Measurements from ENCODE around the gene TMEM240.
"Not testable (repeated sequence)": the region's sequence is repeated elsewhere in the genome, so short reads cannot be mapped to it uniquely, and the experiment has no call there.

TMEM240 gene

DNA sequence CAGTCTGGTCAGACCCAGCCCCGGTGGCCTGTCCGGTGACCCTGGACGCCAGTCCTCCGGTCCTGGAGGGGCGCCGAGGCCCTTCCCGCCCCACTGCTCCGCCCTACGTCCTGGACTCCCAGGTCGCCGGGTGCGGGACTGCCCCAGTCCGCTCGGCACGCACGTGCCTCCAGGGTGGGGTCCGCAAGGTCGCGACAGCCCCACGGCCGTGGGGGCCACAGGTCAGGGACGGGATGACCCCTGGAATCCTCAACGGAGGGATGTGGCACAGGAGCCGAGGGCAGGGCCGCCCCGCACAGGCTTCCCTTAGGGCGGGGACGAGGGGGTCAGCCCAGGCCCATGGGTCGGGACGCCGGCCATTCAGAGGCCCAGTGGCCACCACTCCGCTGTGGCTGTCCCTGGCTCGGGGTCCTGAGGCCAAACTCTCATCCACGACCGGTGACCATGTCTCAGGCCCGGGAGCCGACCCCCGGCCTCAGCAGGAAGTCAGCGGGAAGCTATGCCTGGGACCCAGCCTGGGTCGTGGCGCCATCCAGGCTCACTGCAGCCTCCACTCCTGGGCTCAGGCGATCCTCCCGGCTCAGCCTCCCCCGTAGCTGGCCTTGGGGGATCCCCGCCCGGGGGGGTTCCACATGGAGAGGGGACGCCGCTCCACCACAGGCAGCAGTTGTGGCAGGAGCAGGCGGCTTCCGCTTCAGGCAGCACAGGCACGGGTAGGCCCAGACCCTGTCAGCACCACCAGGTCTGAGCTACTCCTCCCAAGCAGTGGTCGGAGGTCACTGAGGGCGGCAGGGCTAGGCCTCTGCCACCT is 599 bp upstream of the TMEM240 start:
- Mint-ChIP-seq H3K27ac (no peak overlapping the region), H3K36me3 (ENCODE audit: insufficient read depth) (peaks cover 8% of the 10 kb centered on the region), H3K27me3 (no peaks in the 10 kb centered on the region)

DNA sequence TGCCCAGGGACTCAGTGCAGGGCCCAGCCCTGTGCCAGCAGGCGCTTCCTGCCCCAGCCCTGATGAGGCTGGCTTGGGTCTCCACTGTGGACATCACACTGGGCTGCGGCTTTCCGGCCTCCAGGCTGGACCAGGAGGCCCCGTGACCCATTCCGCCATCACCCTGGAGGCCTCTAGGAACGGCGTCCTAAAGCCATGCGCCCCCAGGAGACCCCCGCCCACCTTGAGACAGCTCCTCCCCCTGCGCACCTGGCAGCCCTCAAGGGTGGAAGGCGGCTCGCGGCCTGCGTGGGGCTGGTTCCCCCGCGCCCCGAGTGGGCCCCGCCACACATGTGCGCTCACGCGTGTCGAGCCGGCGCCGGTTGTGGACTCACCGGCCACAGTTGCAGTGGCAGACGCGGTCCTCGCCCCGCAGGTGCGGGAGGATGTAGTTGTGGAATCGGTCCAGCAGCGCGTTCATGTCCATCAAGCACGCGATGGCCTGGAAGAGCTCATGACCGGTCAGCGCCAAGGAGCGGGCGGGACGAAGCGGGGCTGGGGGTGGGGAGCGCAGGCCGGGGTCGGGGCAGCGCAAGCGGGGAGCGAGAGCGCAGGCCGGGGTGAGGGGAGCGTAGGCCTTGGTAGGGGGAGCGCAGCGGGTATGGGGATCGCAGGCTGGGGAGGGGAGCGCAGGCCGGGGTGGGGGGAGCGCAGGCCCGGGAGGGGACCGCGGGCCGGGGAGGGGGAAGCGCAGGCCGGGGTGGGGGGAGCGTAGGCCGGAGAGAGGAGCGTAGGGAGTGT is 924 bp downstream of the TMEM240 start:
- H3K36me3 Mint-ChIP-seq (ENCODE audit: insufficient read depth), result peaks cover 8% of the 10 kb centered on the region
- DNase-seq, result no peak
- no peak overlapping the region for H3K27ac Mint-ChIP-seq
- ATAC-seq (replicated peaks), result no peak
- H3K27me3 Mint-ChIP-seq, result no peaks in the 10 kb centered on the region
- peaks cover 0 to 4% of the 10 kb centered on the region in 2 donors for H3K4me1 Mint-ChIP-seq (ENCODE audit: low read depth in 2 of 2)
- H3K9me3 Mint-ChIP-seq, result no peaks in the 10 kb centered on the region
- H3K4me3 Mint-ChIP-seq, result peak overlapping the region; percentile 61 to 62

More for the DNA sequence above, 599 bp upstream of the TMEM240 start:
- DNase-seq, result no peak
- Mint-ChIP-seq H3K4me1 (ENCODE audit: low read depth in 2 of 2) (peaks cover 0 to 6% of the 10 kb centered on the region in 2 donors), H3K4me3 (peak overlapping the region; percentile 10 to 33), H3K9me3 (no peaks in the 10 kb centered on the region)
- no peak for ATAC-seq (replicated peaks)

DNA sequence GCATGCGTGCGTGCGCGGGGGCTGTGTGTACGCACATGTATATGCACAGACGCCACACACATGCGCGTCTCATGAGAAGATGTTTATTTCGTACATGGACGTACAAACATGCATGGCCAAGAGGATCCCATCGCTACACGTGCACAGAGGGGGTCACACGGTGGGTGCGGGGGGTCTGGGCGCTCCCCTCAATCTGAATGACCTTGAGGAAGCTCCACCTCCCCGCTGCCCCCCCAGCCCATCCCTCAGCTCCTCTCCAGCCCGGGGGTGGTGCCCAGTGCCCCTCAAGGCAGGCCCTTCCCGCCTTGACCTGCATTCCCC is 1.5 kb downstream of the TMEM240 start:
- DNase-seq (no peak), ATAC-seq (replicated peaks) (no peak)
- peaks cover 0 to 4% of the 10 kb centered on the region in 2 donors for H3K4me1 Mint-ChIP-seq (ENCODE audit: low read depth in 2 of 2)
- H3K27me3 Mint-ChIP-seq, result no peaks in the 10 kb centered on the region
- H3K4me3 Mint-ChIP-seq, result peak overlapping the region; percentile 61 to 62
- H3K9me3 Mint-ChIP-seq, result no peaks in the 10 kb centered on the region
- no peak overlapping the region for H3K27ac Mint-ChIP-seq
- H3K36me3 Mint-ChIP-seq (ENCODE audit: insufficient read depth), result peaks cover 8% of the 10 kb centered on the region

DNA sequence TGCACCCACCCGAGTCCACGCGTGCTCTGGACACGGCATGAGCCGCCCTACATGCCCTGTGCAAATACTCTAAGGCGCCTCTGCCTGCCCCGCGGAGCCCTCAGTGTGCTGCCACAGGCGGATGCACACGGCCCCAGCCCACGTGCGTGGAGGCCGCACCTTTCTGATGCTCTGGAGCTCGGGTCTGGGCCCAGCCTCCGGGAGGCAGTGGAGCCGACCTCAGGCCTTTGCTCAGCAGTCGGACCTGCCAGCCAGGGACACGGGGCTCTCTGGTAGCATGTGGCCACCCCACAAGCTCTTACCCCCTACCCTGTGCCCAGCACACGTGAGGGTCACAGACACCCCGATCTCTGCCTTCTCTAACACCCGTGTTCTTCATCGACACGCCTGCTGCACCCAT is 2.1 kb downstream of the TMEM240 start:
- Mint-ChIP-seq H3K27ac (no peak overlapping the region), H3K36me3 (ENCODE audit: insufficient read depth) (peaks cover 8% of the 10 kb centered on the region), H3K9me3 (no peaks in the 10 kb centered on the region), H3K4me3 (no peak overlapping the region), H3K4me1 (ENCODE audit: low read depth in 2 of 2) (peaks cover 0 to 4% of the 10 kb centered on the region in 2 donors), H3K27me3 (no peaks in the 10 kb centered on the region)
- no peak for ATAC-seq (replicated peaks)
- DNase-seq, result no peak

DNA sequence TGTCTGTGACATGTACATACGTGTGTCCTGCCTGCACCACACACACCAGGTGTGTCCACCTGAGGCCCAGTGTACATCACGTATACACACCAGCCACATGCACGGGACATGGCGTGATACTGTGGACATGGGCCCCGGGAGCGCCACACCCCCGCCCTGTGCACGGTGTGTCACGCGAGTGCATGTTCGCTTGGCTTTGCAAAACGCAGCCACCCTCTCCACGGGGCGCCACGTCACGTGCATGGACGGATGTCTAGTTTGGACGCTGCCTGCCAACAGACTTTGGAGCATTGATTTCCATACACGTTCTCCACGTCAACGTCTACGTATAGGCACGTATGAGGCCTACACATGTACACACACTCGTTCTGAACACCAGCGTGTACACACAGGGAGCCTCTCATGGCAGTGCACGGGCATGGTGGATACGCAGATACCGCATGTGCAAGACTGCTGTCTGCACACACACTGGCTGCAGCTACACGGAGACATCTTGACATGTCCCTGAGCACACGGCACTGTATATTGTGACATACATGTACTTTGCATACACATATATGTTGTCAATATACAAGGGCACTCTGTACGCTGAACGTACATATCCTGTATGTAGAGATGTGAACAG is 2.7 kb downstream of the TMEM240 start:
- Mint-ChIP-seq H3K9me3 (no peaks in the 10 kb centered on the region), H3K4me3 (no peak overlapping the region), H3K27ac (no peak overlapping the region)

DNA sequence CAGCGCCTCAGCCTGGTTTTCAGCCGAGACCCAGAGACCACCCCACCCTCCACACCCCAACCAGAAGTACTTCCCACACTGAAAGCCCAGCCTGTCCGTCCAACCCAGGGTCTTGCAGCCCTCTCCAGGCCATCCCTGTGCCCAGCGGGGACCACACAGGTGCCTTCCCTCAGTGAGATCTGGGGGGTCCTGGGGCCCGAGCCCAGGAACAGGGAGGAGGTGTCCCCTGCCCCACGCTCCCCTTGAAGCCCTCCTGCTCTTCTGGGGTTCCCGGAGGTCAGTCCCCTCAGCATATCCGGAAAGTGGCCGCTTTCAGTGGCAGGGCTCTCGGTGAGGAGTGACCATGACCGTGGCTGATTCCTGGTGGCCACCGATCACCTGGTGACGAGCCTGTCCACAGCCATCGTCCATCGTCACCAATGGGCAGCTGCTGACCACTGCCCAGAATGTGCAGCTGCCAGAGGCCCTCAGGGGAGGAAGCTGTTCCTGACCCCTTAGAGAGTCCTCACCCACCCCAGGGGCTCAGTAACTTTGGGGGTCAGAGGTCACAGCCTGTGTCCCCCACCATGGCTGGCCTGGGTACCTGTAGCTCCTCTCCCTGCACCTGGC is 3.4 kb downstream of the TMEM240 start:
- Mint-ChIP-seq H3K27ac (no peak overlapping the region), H3K27me3 (no peaks in the 10 kb centered on the region), H3K4me1 (ENCODE audit: low read depth in 2 of 2) (peaks cover 0 to 4% of the 10 kb centered on the region in 2 donors), H3K9me3 (no peaks in the 10 kb centered on the region), H3K4me3 (no peak overlapping the region), H3K36me3 (ENCODE audit: insufficient read depth) (peaks cover 6% of the 10 kb centered on the region)
- DNase-seq (no peak), ATAC-seq (replicated peaks) (no peak)

More for the DNA sequence above, 2.7 kb downstream of the TMEM240 start:
- DNase-seq, result no peak
- no peak for ATAC-seq (replicated peaks)
- H3K36me3 Mint-ChIP-seq (ENCODE audit: insufficient read depth), result peaks cover 8% of the 10 kb centered on the region
- H3K27me3 Mint-ChIP-seq, result no peaks in the 10 kb centered on the region
- peaks cover 0 to 4% of the 10 kb centered on the region in 2 donors for H3K4me1 Mint-ChIP-seq (ENCODE audit: low read depth in 2 of 2)

DNA sequence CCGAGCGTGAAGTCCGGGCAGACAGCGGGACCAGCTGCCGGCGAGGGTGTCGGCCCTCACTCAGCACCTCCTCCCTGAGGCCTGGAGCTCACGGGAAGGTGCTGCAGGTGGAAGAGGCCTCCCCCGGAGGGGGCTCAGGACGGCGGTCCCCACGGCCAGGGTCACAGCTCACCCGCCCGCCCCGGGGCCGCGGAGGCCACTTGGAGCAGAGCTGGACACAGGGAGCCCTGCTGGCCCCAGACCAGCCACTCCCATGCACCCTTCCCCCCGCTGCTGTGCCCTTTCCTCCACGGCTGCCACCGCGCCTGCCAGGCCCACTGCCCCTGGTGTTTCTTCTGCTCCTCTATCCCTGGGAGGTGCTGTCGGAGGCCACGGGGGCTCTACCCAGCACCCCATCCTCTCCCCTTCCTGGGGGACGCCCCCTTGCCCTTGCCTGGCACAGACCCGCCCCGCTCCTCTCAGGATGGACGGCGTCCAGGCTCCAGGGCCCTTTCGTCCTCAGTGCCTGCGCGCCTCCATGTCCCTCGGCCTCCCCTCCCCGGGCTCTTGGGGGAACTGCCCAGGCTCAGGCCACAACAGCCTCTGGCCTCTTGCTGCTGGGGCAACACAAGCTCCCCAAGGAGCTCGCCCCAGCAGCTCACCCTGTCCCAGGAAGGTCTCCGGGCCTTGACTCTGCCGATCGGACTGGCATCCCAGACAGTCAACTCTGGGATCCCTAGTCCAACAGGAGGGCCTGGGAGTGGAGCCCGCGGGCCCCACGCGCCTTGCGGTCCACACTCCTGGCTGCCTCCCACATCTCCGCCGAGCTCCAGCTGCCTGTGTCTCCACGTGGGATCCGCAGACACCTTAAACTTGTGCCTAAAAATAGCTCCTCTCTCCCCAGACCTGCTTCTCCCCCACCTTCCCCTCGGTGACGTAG is 4.1 kb downstream of the TMEM240 start:
- no peak overlapping the region for H3K27ac Mint-ChIP-seq
- ATAC-seq (replicated peaks), result no peak
- H3K9me3 Mint-ChIP-seq, result no peaks in the 10 kb centered on the region
- H3K27me3 Mint-ChIP-seq, result no peaks in the 10 kb centered on the region
- H3K4me1 Mint-ChIP-seq (ENCODE audit: low read depth in 2 of 2), result peaks cover 0 to 4% of the 10 kb centered on the region in 2 donors
- DNase-seq, result no peak
- H3K36me3 Mint-ChIP-seq (ENCODE audit: insufficient read depth), result peaks cover 4% of the 10 kb centered on the region
- H3K4me3 Mint-ChIP-seq, result no peak overlapping the region

DNA sequence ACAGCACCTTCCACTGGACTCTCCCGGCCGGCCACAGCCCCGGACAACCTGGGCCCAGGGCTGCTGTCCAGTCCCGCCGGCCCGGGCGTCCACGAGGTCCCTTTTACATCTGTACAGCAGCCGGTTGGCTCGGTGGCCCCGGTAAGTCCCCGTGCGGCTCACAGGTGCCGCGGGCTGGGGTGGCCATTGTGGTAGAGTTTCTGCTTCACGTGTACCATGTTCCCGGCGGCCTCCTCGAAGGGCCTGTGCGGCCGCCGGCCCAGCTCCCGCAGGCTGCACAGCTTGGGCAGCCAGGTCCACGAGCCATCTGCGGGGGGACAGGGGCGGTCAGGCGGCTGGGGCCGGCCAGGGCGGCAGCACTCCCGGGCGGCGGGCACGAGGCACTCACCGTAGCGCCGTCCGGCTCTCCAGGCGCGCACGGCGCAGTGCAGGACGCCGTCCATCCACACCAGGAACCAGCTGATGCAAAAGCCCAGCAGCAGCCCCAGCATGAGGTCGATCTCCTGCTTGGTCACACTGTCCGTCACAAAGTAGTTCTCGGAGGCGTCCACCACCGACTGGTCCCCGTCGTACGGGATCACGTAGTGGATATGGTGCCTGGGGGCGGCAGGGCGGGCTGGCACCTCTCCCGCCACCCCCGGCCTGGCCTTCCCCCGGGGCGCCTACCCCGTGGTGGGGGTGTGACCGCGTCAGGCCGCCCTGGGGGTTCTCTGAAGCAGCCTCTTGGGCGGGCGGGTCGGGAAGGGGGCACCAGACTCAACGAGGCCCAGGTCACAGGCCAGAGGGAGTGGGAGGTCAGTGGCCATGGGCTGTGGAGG is 5.0 kb downstream of the TMEM240 start:
- ATAC-seq (replicated peaks) (no peak), DNase-seq (no peak)
- Mint-ChIP-seq H3K9me3 (no peaks in the 10 kb centered on the region), H3K4me1 (ENCODE audit: low read depth in 2 of 2) (peaks cover 0 to 4% of the 10 kb centered on the region in 2 donors), H3K36me3 (ENCODE audit: insufficient read depth) (peaks cover 4% of the 10 kb centered on the region), H3K4me3 (no peak overlapping the region), H3K27ac (no peak overlapping the region), H3K27me3 (no peaks in the 10 kb centered on the region)

DNA sequence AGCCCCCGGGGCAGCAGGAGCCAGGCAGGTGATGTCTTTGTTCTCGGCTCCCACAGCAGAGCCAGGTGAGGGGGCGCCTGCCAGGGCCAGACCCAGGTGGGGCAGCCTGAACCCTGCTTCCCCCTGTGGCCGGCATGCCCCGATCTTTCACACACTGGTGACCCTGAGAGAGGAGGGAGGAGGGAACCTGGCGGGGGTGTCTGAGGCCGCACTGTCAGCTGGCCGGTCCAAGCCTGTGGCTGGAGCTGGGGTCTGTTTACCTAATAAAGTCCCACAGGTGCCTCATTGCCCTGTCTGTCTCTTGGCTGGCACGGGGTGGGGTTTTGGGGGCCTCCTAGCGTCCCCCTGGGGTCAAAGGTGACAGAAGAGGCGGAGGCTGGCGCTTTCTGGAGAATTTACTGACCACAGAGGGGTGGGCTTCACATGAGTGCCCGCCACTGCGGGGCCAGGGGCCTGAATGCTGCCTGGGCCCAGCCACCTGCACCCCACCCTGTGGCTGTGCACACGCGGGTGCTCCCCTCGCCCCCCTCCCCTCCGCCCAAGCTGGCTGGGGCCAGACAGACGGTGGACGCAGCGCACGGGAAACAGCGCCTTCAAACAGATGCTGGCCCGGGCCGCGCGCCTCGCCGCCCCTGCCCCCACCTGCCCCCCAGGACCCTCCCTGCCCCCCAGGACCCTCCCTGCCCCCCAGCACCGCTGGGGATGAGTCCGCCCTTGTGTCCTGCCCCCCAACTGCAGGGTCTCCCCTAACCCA is 5.8 kb downstream of the TMEM240 start:
- Mint-ChIP-seq H3K27ac (no peak overlapping the region), H3K36me3 (ENCODE audit: insufficient read depth) (peaks cover 4% of the 10 kb centered on the region), H3K9me3 (no peaks in the 10 kb centered on the region), H3K4me3 (no peak overlapping the region), H3K4me1 (ENCODE audit: low read depth in 2 of 2) (peaks cover 0 to 4% of the 10 kb centered on the region in 2 donors), H3K27me3 (no peaks in the 10 kb centered on the region)
- DNase-seq (no peak), ATAC-seq (replicated peaks) (no peak)

DNA sequence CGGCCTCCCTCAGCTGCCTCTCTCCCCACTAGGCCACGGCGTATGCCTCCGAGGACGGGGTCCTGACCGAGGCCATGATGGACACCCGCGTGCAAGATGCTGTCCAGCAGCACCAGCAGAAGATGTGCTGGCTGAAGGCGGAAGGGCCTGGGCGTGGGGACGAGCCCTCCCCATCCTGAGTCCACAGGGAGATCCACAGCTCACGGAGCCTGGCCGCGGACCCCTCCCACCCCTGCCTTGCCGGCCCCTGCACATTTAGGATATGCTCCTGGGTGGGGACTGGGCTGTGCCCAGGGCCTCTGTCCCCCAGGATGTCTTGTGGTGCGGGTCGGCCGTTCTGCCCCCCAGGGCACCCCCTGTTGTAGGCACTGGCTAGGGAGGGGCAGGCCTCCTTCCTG is 6.5 kb downstream of the TMEM240 start:
- not testable (repeated sequence) for H3K4me3 Mint-ChIP-seq; DNase-seq; H3K4me1 Mint-ChIP-seq (ENCODE audit: low read depth in 2 of 2)

DNA sequence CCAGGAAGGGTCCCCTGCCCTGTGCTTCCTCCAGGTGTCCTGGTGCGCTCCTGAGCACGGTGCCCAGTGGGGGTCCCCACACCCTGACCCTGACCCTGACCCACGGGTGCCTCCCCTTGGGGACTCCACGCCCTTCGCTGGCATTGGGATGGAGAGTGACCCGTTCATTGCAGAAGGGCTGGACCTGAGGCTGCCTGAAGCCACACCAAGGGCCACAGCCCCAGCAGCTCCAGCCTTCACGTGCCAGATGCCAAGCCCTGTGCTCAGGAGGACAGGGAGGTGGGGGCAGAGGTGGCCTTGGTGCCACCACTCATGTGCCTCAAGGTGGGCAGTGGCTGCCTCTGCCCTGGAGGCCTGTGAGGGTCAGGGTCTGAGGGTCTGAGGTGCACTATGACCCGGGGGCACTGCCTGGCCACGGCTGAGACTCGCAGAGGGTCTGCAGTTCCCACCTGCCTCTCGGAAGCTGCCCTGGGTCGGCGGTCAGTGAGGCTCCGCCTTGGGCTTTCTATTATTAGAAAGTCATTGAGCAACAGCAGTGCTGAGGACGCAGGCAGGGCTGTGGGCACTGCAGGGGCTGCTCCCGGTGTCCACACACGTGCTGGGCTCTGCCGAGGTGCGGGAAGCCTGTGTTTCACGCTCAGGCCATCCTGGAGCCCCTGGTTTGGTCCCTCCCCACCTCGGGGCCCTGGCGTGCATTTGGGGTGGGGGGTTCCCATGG is 7.1 kb downstream of the TMEM240 start:
- not testable (repeated sequence) for H3K36me3 Mint-ChIP-seq (ENCODE audit: insufficient read depth); DNase-seq; H3K4me3 Mint-ChIP-seq; H3K9me3 Mint-ChIP-seq; H3K4me1 Mint-ChIP-seq (ENCODE audit: low read depth in 2 of 2); ATAC-seq (replicated peaks); H3K27me3 Mint-ChIP-seq; H3K27ac Mint-ChIP-seq

More for the DNA sequence above, 6.5 kb downstream of the TMEM240 start:
- not testable (repeated sequence) for ATAC-seq (replicated peaks); H3K9me3 Mint-ChIP-seq; H3K27me3 Mint-ChIP-seq; H3K36me3 Mint-ChIP-seq (ENCODE audit: insufficient read depth); H3K27ac Mint-ChIP-seq

Measured in effector memory CD8-positive, alpha-beta T cell (primary cell).